GM19035 (cell line): ENCODE measurements around the gene KNL1.
"Not testable (repeated sequence)": the region's sequence is repeated elsewhere in the genome, so short reads cannot be mapped to it uniquely, and the experiment has no call there.

Experiments
- ATAC-seq: cut with Tn5 transposase; IDR thresholded peaks from one replicate; pipeline ENCODE4 v1.9.1; 2021; ENCODE audit not compliant: unreplicated experiment

Gene KNL1, protein sequence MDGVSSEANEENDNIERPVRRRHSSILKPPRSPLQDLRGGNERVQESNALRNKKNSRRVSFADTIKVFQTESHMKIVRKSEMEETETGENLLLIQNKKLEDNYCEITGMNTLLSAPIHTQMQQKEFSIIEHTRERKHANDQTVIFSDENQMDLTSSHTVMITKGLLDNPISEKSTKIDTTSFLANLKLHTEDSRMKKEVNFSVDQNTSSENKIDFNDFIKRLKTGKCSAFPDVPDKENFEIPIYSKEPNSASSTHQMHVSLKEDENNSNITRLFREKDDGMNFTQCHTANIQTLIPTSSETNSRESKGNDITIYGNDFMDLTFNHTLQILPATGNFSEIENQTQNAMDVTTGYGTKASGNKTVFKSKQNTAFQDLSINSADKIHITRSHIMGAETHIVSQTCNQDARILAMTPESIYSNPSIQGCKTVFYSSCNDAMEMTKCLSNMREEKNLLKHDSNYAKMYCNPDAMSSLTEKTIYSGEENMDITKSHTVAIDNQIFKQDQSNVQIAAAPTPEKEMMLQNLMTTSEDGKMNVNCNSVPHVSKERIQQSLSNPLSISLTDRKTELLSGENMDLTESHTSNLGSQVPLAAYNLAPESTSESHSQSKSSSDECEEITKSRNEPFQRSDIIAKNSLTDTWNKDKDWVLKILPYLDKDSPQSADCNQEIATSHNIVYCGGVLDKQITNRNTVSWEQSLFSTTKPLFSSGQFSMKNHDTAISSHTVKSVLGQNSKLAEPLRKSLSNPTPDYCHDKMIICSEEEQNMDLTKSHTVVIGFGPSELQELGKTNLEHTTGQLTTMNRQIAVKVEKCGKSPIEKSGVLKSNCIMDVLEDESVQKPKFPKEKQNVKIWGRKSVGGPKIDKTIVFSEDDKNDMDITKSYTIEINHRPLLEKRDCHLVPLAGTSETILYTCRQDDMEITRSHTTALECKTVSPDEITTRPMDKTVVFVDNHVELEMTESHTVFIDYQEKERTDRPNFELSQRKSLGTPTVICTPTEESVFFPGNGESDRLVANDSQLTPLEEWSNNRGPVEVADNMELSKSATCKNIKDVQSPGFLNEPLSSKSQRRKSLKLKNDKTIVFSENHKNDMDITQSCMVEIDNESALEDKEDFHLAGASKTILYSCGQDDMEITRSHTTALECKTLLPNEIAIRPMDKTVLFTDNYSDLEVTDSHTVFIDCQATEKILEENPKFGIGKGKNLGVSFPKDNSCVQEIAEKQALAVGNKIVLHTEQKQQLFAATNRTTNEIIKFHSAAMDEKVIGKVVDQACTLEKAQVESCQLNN (N-terminal part only)

DNA sequence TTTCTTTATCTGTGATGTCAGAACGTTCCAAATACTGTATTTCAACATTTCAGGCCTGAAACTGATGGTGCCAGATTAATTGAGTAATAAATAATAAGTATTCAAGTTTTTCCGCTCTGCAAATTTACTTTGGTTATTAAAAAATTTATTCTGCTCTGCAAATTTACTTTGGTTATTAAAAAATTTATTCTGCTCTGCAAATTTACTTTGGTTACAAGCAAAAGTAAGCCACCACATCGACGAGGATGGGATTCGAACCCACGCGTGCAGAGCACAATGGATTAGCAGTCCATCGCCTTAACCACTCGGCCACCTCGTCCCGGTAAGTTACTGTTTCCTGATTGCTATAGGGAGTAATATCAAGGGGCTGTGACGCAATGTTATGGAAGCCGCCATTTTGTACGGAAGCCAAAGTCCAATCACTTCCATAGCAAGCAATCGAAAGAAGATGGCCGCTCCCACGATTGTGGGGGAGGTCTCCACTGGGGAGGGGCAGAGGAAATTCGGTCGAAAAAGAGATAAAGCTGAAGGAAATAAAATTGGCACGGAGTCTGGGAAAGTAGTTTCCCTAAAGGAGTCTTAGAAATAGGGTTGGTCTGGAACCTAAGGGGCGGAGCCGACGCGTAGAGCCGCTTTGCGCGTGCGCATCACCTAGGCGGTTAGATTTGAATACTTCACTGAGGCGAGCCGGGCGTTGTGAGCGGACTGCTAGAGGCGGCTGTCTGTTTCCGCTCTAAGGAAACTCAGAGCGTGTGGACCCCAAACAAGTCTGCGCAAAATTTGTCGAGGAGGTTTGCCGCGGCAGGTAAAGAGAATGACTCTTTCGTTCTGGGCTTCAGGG, at the start of gene KNL1:
KNL1 (plus strand) TSS at position 662 of the 841 bp plus-strand sequence. CDS start 8,683 bp downstream, outside the sequence.
- peak; percentile 72 for ATAC-seq

DNA sequence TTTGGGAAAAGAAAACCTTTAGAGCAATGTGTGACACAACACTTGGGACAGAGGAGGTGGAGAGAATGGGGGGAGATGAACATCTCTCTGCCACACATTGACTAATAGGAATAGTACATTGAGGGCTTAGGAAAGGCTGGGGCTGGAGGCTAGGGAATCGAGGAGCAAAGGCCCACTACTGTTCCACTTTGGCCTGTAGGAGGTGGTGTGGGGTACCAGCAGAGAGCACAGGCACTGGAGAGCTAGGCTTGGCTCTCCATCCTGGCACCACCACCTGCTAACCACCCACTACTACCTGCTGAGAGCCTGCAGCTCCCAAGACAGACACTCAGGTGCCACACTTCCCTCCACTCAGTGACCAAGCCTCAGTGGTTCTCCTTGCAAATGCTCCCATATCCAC, 48.6 kb upstream of the KNL1 start:
- ATAC-seq = no peak

DNA sequence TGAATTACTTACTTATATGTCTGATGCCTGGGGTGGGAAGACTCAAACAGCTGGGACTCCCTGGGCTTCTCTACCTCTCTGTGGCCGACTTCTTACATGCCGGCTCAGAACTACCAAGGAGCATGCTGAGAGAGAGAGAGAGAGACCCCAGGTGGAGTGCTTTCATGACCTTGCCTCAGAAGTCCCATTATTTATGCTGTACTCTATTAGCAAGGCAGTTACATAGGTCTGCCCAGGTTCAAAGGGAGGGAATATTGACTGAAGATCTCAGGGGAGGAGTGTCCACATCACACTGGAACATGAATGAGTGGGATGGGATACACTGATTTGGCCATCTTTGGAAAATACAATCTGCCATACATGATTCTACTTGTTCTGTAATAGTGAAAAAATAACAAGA, 45.4 kb upstream of the KNL1 start:
- no peak for ATAC-seq

DNA sequence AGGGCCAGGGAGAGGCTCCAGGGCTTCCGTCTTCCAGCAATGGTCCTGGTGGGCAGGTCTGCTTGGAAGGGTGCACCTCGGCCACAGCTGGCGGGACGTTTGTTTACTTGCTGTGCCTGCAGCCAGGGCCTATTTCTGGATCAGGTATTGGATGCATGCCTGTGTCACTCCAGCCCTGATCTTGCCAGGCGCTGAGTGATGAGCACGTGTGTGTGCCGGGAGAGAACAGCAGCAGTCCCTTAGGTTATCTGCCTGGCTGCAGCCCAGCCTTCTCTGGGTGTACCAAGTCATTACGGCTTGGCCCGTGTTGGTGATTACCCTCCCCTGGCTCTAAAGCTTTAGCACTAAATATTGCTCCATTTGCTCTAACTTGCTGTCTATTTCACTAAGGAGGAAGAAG, 44.2 kb upstream of the KNL1 start:
- no peak for ATAC-seq

DNA sequence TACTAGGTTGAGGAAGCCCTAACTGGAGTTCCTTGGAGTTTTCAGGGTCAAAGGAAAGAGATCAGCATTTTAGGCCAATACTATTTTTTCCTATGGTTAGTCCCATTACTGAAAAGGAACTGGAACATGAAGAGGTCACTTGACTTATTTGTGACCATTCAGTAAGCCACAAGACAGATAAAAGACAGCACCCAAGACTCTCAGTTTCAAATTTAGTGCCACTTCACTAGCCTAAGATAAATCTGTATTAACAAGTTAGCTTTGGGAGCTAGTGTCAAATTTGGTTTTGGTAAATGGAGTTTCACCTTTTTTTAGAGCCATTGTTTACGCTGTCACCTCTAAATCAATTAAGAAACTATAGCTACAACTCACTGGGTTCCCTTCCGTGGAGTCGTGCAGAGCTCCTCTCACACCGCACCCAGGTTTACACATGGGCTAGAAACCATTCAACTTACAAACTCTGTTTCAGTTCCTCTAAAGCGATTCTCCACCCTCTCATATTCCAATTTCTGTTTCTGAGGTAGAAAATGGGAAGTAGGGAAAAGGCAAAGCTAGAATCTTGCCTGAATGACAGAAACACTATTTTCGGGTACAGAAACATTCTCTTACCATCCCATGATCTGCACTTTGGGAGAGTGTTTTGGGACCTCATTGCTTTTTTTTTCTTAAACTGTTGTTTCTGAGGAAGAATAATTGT, 43.6 kb upstream of the KNL1 start:
- ATAC-seq = peak; percentile 79

DNA sequence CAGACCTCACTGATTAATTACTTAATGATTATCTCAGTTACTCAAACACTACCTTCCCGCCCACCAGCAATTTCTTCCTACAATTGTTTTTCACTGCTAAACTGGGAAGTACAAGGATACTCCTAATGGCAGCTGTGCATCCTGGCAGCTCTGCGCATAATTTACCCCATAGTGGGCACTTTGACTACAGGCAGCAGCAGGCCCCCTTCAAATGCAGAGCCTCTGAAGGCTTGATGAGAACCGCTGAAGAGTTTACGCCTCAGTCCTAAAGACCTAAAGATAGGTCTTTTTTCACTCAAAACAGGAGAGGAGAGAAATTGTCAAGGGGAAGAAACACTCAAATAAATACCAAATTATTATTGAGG, 39.9 kb upstream of the KNL1 start:
- ATAC-seq = no peak

DNA sequence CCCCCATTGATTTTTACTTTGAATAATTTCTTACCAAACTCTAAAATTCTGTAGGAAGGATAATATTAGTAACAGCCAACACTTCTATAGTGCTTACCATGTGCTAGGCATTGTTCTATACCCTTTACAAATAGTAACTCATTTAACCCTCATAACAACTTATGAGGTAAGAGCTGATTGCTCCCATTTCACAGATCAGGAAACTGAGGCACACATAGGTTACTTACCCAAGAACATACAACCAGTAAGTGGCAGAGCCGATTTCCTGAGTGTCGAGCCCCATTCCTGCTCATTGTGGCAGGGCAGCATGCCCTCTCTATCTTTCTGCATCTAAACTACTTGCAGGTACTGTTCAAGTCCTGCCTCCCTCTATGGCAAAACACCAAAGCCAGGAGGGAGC, 38.2 kb upstream of the KNL1 start:
- ATAC-seq = no peak

DNA sequence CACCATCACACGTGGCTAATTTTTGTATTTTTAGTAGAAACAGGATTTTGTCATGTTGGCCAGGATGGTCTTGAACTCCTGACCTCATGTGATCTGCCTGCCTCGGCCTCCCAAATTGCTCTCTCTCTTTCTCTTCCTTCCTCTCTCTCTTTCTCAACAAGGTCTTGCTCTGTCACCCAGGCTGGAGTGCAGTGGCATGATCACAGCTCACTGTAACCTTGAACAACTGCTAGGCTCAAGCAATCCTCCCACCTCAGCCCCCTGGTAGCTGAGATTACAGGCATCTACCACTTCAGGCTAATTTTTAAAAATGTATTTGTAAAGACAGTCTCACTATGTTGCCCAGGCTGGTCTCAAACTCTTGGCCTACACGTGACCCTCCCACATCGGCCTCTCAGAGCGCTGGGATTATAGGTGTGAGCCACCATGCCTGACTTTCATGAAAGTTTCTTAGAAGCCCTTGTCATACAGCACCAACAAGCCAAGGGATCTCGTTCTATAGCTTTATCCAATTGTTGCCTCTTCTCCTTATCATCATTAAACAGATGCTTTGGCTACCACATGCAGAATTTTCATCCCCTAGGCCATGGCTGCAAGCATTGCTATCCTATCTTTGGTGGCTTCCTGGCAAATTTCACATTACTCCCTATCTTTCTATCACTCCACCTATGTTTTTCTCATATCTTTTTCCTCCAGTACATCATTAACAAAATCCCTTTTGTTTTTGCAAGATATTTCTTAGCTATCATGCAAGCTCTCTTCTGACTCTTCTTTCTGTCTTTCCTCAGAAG, 34.9 kb upstream of the KNL1 start:
- no peak for ATAC-seq

DNA sequence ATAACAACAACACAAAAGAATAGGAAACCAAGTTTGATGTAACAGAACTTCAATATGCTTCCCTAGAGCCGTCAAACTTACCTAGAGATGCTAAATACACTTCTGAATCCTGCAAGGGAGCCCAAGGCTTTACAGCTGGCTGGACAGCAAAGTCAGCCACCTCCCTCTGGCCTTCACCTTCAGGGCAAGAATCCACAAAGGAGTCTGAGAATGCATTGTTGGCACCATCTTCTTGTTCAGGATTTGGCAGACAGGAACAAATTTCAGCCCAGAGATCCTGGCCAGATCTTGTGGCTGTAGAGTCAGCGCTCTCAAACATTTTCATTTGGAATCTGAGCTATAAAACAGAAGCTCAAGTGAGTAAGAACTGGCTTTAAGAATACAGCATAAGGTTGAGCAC, 31.4 kb upstream of the KNL1 start:
- ATAC-seq = no peak

DNA sequence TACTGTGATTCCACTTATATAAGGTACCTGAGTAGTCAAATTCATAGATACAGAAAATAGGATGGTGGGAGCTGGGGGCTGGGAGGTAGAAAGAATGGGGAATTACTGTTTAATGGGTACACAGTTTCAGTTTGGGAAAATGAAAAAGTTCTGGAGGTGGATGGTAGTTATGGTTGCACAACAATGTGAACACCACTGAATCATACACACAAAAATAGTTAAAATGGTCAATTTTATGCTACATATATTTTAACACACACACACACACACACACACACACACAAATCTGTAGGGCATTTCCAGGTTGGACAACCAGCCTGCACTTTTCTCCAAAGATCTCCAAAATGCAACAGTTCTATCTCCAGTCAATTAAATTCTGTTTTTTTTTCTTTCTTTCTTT, 30.6 kb upstream of the KNL1 start:
- ATAC-seq = no peak

DNA sequence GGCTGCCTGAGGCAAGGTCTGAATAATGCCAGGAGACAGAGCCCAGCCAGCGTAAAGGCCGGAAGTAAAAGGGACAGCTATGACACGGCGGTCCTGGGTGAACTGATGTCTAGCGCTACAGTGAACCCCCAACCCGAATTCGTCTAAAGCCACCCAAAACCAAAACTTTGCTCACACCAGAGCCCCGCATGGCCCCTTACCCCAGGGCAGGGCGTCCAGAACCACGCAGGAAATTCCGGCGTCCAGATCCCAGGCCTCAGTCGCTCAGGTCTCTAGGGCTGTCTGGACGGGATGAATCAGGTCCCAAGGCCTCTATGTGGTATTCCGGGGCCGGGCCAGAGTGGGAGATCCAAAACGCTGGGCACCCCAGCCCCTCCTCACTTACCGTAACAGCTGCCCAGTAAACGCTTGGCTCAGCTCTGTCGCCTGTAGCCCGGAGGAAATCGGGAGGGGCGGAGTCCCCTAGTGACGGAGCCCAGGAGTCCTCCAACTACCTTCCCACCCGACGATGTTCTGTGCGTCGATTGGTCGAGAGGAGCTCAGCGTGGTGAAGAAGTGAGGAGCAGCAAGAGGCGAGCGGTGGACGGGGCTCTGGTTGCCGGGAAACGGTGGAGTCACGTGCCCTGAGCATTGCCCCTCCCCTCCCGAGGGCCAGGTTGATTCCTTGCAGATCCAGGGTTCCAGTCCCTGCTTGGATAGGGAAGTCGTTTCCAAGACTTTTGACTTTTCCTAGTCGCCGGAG, 29.3 kb upstream of the KNL1 start, which contains the start of gene CCDC32:
CCDC32 (minus strand) TSS at position 452 of the 742 bp plus-strand sequence. CDS start 2,027 bp downstream, outside the sequence.
- ATAC-seq = peak; percentile 93

DNA sequence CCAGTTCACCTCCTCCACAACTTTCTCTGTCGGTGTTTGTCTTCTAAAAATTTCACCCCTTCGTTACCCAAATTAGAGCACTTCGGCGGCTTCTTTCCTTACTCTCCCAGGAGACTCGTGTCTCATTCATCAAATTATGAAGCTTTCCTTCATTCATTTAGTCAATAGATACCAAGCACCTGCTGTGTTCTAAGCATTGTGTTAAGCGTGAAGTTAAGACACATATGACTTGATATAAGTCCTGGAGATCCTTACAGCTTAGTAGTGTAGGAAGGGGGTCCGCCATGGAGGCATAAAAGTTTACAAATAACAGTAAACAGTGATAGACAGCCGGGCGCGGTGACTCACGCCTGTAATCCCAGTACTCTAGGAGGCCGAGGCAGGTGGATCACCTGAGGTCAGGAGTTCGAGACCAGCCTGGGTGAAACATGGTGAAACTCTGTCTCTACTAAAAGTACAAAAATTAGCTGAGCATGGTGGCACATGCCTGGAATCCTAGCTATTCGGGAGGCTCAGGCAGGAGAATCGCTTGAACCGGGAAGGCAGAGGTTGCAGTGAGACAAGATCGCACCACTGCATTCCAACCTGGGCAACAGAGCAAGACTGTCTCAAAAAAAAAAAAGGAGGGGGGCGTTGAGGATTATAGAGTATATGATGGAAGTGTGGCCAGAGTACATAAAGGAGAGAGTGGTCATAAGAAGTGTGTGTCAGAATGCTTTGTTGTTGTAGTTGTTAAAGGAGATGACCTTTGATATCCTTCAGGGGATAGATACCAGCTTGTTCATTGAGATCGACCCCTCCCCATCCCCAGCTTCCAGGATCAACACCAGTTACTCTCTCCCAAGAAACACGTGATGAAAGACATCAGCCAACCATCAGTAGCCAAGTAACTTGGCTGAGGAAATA, 28.5 kb upstream of the KNL1 start:
- no peak for ATAC-seq

DNA sequence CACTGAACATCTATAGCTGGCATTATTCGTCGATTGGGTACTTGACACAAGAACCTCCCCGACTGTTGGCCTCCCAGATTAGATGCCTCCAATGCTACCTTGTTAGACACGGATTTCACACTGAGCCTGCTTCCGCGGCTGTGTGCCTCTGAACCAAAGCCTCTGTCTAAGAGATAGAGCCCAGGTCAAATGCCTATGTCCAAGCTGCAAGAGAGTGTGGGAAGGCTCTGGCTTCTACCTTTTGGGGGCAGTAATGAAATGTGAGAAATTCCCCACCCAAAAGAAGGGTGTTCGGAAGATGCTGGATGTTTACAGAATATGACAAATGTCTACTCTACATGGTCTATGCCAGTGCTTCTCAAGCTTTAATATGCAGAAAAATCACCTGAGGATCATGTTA, 26.9 kb upstream of the KNL1 start:
- no peak for ATAC-seq

DNA sequence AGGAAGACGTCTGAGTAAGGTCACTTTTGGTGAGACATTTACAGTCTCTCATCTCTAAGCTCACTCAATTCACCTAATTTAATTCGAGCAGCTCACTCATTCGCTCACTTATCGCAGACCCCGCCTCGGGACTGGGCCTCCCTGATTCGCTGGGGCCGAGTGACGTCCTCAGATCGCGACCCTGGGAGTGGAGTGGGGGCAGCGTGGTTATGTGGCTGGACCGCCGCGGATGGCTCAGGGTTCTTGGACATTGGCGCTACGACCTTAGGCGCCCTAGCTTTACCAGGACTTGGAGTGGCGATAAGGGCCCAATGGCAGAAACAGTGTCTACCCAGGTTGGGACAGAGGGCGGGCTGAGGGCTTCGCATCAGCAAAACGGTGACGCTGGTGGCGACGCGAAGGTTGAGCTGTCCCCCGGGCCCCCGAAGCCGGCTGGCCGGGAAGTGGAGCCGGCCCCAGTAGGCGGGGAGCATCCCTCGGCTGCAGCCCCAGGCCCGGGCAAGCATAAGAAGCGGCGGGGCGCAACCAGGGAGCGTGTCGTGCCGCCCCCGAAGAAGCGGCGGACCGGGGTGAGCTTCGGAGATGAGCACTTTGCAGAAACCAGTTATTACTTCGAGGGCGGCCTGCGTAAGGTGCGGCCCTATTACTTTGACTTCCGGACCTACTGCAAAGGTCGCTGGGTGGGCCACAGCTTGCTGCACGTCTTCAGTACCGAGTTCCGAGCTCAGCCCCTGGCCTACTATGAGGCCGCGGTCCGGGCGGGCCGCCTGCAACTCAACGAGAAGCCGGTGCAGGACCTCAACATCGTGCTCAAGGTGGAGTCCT, 24.7 kb upstream of the KNL1 start, which contains the start of gene RPUSD2:
RPUSD2 (plus strand) TSS at position 171 of the 825 bp plus-strand sequence; CDS start at position 210, 39 bp downstream.
- ATAC-seq = peak; percentile 61

DNA sequence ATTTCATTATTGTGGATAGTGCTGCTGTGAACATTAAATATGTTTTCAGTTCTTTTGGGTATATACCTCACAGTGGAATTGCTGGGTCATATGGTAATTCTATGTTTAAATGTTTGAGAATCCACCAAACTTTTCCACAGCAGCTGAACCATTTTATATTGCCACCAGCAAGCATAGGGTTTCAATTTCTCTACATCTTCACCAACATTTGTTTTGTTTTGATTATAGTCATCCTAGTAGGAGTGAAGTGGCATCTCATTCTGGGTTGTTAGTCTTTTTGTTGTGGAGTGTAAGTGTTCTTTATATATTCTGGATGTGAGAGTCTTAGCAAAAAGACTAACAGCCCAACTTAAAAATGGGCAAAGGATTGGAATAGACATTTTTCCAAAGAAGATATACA, 18.9 kb upstream of the KNL1 start:
- ATAC-seq = no peak

DNA sequence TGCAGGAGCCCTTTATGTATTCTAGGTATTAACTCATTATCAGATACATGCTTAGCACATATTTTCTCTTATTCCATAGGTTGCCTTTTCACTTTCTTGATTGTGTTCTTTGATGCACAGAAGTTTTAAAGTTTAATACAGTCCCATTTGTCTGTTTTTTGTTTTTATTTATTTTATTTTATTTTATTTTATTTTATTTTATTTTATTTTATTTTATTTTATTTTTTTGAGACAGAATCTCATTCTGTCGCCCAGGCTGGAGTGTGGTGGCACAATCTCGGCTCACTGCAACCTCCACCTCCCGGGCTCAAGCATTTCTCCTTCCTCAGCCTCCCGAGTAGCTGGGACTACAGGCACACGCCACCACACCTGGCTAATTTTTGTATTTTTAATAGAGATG, 17.1 kb upstream of the KNL1 start:
- not testable (repeated sequence) for ATAC-seq
